Activated CD4-positive, alpha-beta T cell treated with anti-CD3 and anti-CD28 coated beads for 24 hours (primary cell): ENCODE results near the gene C1QTNF9.
"Not testable (repeated sequence)": the region's sequence is repeated elsewhere in the genome, so short reads cannot be mapped to it uniquely, and the experiment has no call there.

Experiments
- DNase-seq, 2 donors: peaks; one replicate each; pipeline ENCODE4 v3.0.0-alpha.2; 2020; ENCODE audit warnings: low read depth in 2 of 2

C1QTNF9 gene

GRCh38 chr13:24361113-24361512 lies 51.7 kb downstream of the C1QTNF9 start:
- DNase-seq: no peak

DNA sequence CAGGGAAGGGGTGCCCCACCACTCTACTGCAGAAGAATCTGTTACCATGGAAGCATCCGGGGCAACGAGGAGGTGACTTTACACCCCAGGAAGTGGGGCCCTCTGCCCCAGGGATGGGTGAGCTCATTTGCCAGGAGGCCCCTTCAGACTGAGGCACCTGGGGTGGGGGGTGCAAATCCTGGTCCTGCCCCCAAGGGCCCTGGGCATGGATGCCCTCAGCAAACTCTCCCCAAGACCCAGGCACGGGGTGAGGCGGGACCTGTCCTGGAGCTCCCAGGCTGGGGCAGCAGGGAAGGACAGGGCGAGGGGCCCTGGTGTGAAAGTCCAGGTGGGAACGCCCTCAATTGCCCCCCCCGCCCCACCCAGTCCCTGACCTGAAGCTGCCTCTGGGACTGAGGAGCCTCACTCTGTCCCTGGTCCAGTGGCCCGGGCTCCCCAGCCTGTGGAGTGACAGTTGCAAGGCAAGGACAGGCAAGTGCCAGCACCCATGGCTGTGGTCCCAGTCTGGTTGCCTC lies 52.5 kb downstream of the C1QTNF9 start:
- no peak for DNase-seq

GRCh38 chr13:24362435-24362952 lies 53.1 kb downstream of the C1QTNF9 start:
- DNase-seq: no peak

DNA sequence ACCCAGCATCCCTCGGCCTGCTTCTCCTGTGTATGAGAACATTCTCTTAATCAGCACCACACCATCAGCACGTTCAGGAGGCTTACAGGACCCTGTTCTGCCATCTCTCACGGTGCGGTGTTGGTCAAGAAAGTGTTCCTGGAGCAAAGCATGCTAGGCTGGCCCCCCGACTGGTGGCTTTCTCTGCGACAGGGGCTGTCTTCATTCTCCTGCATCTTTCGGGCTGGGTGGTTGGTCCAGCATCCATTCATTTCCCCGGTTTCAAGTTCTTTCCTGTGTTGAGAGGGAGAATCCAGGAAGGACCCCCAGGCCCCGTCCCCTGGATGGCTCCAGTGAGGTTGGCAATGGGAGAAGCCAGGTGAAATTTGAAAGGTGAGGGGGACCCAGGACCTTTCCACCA lies 55.8 kb downstream of the C1QTNF9 start:
- DNase-seq: no peak

DNA sequence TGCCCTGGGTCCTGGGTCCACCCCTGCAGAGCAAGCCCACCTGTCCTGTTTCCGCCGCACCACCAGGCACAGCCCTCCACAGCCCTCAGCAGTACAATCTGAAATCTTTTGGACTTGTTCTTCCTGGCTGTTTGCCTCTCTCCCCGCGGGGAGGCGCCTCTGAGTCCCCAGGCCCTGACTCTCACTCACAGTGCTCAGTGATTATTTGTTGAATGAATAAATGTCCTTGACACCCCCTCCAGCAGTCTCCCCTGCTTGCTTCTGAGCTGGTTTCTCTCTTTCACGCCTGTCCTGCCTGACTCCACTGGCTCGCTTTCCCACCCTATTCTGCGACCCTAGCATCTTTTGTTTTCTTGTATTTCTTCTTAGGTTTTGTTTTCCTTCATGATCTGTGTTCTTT lies 56.9 kb downstream of the C1QTNF9 start:
- DNase-seq: not testable (repeated sequence)

DNA sequence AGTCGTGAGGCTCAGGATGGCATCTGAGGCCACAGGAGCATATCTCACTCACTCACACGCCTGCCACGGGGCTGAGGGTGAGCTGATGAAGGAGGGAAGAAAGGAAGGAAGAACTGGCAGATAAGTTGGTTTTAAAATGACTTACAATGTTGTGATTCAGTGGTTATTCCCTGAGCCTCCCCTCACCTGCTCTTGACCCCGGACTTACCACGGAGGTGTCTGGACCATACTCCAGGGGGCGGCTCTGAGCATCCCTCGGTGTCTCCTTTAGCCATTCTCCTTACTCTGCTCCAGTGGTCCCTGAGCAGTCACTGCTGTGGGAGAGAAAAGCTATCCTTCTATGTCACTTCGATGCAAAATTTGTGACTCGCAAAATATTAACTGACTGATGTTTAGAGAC lies 61.9 kb downstream of the C1QTNF9 start:
- not testable (repeated sequence) for DNase-seq
